Dermis microvascular lymphatic vessel endothelial cell (primary cell): Measurements from ENCODE around the gene DNAJB2. TPM values are rescaled to one million over a fixed set of nuclear protein-coding genes. Genes with fewer than 3 reads are reported as not detected.

Source experiments
- DNase-seq, 2 donors: peaks; one replicate each; pipeline versions ENCODE4 v3.0.0 to v3.0.0-alpha.2; 2010; ENCODE audit warnings: low read depth in 2 of 2
- total RNA-seq: library from RNA; depleted of rRNA; stranded (reverse); fragments of >200 nt; gene quantifications from 2 replicates; pipeline ENCODE4 v1.2.1, GENCODE V29; 2014

The DNAJB2 gene
- 15.4 and 30.0 TPM in 2 replicates for total RNA-seq

GRCh38 chr2:219279151-219279915 is at the start of gene DNAJB2:
Gene DNAJB2, plus strand, starts transcription at chr2:219279366. Its CDS starts 468 bp downstream, at chr2:219279834.
- DNase-seq: peak; percentile 91 to 98

GRCh38 chr2:219230059-219230540 is 49.1 kb upstream of the DNAJB2 start:
- DNase-seq: peak in 1 of 2 donors; percentile 64

GRCh38 chr2:219234331-219234730 is 44.8 kb upstream of the DNAJB2 start:
- no peak for DNase-seq

GRCh38 chr2:219243291-219243761 is 35.8 kb upstream of the DNAJB2 start:
- no peak for DNase-seq

DNA sequence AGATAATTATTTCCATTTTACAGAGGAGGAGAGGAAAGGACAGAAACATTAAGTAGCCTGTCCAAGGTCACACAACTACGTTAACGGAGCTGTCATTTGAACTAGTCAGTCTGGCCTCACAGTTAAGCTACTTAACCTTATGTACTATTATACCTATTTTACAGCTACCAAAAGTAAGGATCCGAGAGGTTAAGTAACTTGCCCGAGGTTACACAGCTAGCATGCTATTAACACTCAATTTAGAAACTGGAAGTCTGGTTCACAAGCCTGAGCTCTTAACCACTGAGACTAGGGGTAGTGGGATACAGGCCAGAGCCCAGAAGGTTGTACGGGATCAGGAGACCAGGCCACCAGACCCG is 34.4 kb upstream of the DNAJB2 start:
- no peak for DNase-seq

DNA sequence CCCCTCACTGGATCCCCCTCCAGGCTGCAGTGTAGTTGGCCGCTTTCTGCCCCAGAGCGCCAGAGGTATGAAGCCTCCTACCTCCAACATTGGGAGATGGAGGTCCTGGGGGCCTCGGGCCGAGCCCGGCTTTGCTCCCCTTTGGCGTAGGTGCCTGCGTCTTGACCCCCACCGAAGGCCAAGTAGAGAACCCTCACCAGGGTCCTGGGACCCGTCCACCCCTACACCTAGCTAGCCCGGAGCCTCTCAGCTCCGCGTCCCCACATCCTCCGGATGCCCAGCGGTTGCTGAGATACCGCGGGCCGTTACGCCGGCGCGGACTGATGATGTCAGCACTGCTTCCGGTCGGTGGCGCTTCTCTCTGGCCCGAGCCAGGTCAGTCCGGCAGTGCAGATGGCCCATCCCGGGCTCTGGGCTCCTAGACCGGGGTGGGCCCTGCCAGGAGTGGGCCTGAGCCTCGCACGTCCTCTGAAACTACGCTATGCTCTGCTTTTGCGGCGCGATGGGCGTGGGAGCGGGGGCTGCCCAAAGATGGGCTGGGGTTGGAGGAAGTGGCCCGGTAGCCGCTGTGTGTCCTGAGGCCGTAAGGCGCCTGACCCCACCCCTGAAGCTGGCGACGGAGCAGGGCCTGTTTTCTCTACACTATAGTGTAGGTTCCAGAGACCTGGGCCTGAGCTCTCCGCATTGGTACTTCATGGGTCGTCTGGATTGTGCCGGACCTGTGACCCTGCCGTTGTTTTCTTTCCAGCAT is 33.8 kb upstream of the DNAJB2 start, which contains the start of the genes GLB1L and STK16:
TSS of gene GLB1L (minus strand) at position 297 of the 751 bp plus-strand sequence. CDS start 1,871 bp downstream, outside the sequence.
TSS of gene STK16 (plus strand) at position 332 of the 751 bp plus-strand sequence. CDS start 521 bp downstream, outside the sequence.
- peak; percentile 90 to 94 for DNase-seq

GRCh38 chr2:219245899-219246230 is 33.3 kb upstream of the DNAJB2 start:
- no peak for DNase-seq

DNA sequence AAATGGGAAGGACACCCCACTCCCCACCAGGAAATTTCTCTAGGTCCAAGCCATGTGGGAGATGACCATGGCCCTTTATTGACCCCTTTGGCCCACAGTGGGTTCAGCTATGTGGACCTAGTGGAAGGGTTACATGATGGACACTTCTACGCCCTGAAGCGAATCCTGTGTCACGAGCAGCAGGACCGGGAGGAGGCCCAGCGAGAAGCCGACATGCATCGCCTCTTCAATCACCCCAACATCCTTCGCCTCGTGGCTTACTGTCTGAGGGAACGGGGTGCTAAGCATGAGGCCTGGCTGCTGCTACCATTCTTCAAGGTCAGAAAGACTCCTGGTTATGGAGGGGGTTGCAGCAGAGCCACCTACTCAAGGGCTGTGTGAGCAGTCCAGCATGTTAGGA is 32.6 kb upstream of the DNAJB2 start:
- DNase-seq: no peak

DNA sequence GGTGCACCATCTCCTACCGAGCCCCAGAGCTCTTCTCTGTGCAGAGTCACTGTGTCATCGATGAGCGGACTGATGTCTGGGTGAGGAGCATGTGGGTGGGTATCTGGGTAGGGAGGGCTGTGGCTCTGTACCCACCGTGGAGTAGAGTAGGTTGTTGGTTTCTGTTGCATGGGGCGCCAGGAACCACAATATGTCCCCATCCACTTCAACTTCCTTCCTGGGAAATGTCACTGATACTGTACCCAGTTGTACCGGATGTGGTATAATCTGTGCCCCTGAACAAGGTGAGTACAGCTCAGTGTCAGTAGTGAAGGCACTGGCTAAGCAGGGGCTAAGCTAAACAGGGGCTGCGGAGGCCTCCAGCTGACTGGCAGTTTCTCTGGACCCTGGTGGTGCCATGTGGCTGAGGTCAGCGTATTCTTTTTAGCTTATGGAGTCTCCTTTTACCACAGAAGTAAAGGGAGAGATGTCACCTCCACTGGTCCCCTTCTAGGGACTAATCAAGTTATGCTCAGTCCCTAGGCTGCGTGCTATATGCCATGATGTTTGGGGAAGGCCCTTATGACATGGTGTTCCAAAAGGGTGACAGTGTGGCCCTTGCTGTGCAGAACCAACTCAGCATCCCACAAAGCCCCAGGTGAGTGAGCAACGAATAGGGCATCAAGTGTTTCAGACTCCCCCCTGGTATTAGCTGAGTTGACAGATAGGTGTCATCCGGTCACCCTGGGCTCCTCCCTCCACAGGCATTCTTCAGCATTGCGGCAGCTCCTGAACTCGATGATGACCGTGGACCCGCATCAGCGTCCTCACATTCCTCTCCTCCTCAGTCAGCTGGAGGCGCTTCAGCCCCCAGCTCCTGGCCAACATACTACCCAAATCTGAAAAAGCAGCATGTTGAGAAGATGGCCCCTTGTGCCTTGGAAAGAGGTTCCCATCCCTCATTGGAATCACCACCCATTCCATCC is 31.2 kb upstream of the DNAJB2 start:
- no peak for DNase-seq

DNA sequence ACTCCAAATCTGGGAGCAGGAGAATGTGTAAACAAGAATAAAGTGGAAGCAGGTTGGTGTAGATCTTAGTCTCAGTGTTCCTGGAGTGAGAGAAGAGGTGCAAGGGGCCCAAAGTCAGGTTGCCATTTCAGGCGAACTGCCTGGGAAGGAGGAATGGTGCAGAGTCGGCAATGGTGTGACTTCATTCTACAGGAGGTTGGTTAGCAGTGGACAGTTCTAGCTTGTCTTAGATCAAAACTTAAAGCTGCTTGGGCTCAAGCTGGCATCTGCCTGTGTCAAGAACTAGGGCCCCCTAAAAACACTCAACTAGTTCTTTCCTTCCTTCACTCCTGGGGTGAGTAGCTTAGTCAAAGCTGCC is 30.3 kb upstream of the DNAJB2 start:
- no peak for DNase-seq

DNA sequence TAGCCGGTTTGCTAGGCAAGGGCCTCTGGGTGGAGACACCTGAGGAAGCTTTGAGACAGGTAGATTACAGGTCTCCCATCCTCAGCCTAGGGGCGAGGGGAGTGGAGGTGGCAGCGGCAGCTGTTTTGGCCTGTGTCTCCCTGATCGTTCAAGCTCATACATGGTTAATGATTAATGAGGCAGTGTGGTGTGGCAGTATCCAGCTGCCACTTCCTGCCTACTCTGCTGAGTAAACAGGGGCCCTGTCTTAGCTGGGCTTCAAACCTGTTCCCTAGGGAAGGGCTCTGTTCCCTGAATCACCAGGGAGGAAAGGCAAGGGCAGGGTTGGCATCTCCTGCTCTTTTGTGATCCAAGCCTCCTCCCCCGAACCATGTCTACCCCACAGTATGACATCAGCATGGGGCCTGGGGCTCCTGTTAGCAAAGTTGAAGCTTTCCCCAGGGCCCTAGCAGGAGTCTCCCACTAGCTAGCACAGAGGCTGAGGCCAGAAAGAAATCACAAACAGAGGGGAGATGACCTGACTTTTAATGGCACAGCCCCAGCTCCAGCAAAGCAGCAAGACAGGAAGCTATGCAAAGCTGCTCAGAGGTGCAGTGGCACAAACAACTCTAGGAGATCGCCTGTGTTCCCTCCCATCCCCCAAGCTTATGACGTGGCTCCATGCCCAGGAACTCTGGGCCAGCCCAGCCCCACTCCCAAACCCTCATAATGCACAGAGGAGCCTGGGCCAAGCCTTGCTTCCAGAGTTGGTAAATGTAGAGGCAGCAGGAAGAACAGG is 29.8 kb upstream of the DNAJB2 start:
- DNase-seq: peak; percentile 29 to 83

GRCh38 chr2:219250049-219250781 is 29.0 kb upstream of the DNAJB2 start:
- DNase-seq: no peak

DNA sequence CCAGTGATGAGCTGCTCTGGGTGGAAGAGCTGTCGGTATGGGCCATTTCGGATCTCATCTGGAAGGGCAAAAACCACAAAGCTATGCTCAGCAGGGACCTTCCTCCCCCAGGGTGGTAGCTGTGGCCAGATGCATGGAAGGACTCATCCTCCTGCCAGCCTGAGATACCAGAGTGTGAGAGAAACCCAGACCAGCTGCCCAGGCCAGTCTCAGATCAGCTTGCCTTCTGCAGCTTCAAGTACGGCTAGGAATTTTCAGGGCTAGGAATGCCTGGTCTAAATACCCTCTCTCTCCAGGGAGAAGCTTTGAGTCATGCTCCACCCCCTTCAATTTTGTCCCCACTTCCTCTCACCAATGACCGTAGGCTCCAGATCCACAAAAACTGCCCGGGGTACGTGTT is 27.5 kb upstream of the DNAJB2 start:
- DNase-seq: no peak

DNA sequence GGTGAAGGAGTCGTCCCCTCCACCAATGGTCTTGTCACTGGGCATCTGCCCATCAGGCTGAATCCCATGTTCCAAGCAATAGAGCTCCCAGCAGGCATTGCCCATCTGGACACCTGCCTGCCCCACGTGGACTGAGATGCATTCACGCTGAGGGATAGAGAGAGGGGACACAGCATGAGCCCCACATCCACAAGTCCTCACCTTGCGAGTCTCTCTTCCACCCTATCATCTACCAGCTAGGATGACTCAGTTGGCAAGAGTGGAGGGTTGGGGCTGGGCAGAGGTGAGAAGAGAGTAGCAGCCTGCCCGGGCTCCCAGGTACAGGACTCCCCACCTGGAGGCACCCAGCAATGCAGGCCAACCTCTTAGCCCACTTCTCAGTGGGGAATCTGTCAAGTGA is 27.1 kb upstream of the DNAJB2 start:
- DNase-seq: no peak

DNA sequence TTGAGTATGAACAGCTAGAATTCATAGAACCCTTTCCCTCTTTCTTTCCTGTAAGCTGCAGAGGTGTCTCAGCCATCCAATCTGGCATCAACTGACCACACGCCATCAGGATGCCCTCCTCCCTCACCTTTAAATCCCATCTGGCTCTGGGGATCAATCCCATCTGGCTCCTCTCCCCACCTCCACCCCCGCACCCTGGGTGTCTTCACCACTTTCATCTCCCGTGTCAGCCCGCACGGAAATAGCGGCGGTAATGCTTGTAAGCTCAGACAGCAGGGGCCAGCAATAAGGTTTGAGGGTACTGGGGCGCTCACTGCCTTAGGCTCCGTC is 26.6 kb upstream of the DNAJB2 start:
- DNase-seq: no peak

GRCh38 chr2:219252900-219253752 is 26.0 kb upstream of the DNAJB2 start, which contains the start of gene TUBA4B:
Gene TUBA4B, plus strand, starts transcription at chr2:219253243. Its CDS starts 165 bp downstream, at chr2:219253408.
- DNase-seq: peak in 1 of 2 donors; percentile 25

DNA sequence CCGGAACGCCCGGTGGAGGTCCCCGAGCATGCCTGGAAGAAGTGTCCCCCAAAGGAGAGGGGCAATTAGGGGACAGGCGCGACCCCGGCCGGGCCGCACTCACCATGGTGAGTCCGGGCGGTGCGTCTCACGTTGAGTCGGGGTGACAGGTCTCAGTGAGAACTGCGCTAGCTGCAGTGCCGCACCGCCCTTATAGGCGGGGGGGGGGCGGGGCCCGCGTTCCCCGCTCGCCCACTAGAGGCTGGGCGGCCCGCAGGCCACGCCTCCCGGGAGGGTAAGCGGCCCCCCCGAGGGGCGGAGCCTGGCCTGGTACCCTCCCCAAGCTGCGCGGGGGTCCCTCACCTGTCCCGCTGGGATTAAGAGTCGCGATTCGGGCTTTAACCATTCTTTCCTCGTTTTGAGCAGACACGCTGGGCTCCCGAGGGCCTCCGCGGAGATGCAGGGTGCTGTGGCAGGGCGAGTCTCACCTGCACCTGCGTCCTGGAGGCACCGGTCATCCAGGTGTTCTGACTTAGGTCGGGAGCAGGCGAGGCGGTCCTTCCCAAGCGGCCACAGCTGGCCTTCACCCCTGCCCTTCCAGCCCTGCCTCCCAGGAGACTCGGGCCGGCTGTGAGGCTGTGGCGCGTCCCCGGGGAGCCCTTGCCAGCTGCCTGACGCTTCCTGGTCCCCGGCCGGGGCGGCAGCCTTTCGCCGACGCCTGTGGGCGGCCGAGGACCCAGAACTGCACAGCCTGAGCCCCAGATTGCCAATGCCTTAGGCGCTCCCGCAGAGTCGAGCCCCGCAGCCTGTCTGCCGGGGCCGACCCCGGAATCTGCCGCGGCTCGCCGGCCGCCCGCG is 25.2 kb upstream of the DNAJB2 start, which contains the start of gene TUBA4A:
TSS of gene TUBA4A (minus strand) at position 166 of the 837 bp plus-strand sequence. CDS start at position 106, 60 bp downstream.
- DNase-seq: peak in 1 of 2 donors; percentile 78
